Measurements from ENCODE around the gene ACACB.

Gene ACACB

DNA sequence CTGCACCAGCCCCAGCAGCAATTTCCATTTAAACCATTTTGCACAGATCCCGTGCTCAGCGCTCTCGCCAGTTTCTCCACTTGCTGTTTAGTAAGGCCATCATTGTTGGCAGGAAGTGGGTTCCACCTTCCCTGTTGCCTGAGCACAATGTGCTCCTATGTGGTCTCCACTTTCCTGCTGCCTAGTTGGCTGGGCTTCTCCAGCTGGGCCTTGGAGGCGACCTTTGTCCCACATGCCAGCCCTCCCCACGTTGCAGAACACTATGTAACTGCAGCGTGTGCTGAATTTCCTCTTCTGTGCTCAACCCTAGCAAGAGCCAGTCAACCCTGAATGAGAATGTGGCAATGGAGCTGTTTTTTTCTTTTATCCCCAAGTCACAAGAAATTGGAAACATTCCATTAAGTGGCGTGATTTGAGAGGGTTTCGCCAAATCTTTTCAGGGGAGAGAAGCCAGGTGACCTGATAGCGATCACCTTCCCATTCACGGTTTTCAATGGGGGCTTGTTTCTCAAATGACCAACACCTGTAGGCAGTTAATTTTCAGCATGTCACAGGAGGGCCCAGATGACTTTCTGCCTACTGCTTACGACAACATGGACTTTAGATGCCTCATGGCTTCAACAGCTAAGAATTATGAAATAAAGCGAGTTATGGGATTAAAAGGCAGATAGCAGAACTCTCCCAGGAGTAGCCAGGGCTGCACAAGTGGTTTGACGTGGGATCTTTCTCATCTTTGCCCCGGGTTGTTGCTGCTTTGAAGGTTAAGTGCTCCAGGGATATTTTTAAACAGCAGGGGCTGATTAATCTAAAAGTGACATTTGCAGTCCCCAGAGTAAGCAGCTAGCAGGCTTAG lies at the start of gene ACACB:
ACACB (plus strand) TSS at position 830 of the 853 bp plus-strand sequence. CDS start 22,819 bp downstream, outside the sequence.
- no peak for DNase-seq (ENCODE audit: low read depth in 2 of 3, low spot score in 1 of 3)

DNA sequence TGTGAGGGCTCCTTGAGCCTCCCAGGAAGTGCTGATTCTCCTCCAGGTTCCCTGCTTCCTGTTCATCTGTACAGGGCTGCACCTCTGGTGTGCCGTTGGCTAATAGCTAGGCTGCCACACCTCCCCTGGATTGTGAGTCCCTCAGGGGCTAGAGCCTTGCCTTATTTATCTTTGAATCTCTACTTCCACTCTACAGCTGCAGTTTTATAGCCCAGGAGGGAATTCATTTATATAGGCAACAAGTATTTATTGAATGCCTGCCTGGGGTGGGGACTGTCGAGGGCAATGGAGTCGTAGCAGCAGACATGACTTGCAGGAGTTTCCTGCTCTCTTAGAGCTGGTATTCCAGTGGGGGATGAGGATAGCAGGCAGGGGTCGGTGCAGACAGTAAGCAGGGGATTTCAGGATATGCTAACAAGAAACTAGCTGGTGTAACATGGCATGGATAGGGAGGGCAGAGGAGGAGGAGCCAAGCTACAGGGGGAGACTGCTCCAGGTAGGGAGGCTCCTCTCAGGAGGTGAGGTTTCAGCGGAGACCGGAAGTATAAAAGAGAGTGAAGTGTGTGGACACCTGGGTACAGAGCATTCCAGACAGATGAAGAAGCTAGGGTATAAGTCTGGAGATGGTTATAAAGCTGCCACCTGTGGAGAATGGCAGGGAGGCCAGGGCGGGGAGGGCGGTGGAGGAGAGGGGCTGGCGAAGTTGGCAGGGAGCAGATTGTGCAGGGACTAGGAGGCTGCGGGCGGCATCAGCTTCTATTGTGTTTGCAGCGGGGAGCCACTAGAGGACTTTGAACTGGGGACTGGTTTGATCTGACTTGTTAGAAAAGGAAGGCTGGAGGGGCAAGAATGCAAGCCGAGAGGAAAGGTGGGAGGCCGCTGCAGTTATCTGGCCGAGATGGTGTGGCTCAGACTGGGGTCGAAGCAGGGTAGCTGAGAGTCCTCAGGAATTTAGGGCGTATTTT lies 46.8 kb upstream of the ACACB start:
- DNase-seq (ENCODE audit: low read depth in 2 of 3, low spot score in 1 of 3): no peak

DNA sequence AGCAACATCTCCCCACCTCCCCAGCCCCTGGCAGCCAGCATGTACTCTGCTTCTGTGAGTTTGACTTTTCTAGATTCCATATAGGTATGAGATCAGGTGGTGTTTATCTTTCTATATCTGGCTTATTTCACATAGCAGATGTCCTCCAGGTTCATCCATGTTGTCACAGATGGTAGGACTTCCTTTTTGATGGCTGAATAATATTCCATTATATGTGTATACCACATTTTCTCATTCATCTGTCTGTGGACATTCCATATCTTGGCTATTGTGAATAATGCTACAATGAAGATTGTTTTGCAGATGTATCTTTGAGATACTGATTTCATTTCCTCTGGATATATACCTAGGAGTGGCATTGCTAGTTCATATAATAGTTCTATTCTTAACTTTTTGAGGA lies 41.5 kb upstream of the ACACB start:
- no peak for DNase-seq (ENCODE audit: low read depth in 2 of 3, low spot score in 1 of 3)

GRCh38 chr12:109082751-109083150 lies 33.6 kb upstream of the ACACB start:
- DNase-seq (ENCODE audit: low read depth in 2 of 3, low spot score in 1 of 3): no peak

GRCh38 chr12:109084425-109084824 lies 32.0 kb upstream of the ACACB start:
- no peak for DNase-seq (ENCODE audit: low read depth in 2 of 3, low spot score in 1 of 3)

DNA sequence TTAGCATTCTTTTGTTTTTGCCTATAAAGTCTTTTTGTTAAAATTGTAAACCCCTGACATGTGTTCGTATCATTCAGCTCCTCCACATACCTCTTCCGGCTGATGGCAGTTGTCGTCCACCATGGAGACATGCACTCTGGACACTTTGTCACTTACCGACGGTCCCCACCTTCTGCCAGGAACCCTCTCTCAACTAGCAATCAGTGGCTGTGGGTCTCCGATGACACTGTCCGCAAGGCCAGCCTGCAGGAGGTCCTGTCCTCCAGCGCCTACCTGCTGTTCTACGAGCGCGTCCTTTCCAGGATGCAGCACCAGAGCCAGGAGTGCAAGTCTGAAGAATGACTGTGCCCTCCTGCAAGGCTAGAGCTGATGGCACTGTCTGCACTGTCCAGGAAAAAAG lies 30.8 kb upstream of the ACACB start:
- no peak for DNase-seq (ENCODE audit: low read depth in 2 of 3, low spot score in 1 of 3)

GRCh38 chr12:109087250-109087649 lies 29.1 kb upstream of the ACACB start:
- DNase-seq (ENCODE audit: low read depth in 2 of 3, low spot score in 1 of 3): no peak

- no peak for DNase-seq (ENCODE audit: low read depth in 2 of 3, low spot score in 1 of 3)
Measured at GRCh38 chr12:109088818-109089217, 27.6 kb upstream of the ACACB start.

- no peak for DNase-seq (ENCODE audit: low read depth in 2 of 3, low spot score in 1 of 3)
Measured at GRCh38 chr12:109089683-109090082, 26.7 kb upstream of the ACACB start.

DNA sequence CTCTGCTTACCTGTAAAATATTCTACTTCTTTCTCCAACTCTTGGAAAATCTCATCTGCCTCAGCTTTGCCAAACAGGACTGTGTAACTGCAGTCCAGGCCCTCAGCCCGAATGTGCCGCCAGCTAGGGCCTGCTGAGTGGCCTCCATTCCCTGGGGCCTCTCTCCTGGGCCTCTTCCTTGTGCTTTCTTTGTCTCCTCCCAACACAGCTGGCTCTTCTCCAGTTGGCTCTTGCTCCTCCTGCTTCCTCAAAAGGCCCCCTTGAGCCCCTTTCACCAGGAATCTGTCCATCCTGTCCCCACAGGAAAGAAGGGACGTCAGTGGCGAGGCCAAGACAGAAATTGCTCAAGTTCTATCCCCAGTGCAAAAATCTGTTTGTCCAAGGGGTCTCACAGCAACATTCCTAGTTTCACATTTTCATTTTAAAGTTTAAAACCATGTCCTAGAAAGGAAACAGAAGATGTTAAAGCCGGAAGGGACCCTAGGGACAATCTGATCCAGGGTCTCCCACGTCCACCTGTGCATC lies 23.8 kb upstream of the ACACB start:
- DNase-seq (ENCODE audit: low read depth in 2 of 3, low spot score in 1 of 3): no peak

DNA sequence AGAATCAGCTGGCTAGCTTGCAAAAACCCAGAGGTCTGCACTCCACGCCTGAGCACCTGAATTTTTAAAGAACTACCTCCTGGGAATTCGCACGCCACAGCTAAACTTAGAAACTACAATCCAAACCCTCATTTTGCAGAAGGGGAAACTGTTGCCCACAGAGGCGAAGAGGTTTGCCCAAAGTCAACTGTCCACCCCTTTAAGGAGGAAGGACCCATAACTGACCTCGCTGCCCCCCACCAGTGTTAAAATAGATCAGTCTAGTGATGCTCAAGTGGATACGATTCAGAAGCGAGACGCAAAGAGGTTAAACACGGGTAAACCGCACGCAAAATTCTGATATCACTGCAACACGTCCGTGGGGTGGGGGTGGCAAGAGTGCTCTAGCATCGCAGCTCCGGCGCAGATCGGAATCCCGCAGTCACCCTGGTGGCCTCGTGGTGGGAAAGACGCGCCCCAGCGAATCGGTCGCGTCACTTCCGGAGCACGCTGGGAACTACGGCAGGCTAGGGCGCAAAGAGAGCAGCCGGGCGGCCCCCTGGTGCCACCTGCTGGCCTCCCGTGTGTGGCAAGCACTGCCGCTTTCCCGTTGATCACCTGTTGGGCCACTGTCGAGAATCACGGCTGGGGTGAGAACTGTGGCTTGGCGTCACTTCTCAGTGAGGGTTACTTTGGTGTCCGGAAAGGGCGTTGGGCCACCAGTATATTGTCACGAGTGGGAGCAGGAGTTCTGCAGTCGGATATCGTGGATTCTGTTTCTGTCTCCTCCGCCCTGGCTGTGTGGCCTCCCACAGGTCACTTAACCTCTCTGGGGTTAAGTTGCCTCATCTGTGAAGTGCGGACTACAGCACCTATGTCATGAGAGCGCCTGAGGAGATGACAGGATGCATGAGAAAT lies 23.1 kb upstream of the ACACB start, which contains the start of gene ALKBH2:
ALKBH2 (minus strand) TSS at position 451 of the 897 bp plus-strand sequence. CDS start 686 bp downstream, outside the sequence.
- peak; percentile 89 to 92 (median 90) for DNase-seq (ENCODE audit: low read depth in 2 of 3, low spot score in 1 of 3)

- DNase-seq (ENCODE audit: low read depth in 2 of 3, low spot score in 1 of 3): no peak
Measured at GRCh38 chr12:109097140-109097434, 19.3 kb upstream of the ACACB start.

DNA sequence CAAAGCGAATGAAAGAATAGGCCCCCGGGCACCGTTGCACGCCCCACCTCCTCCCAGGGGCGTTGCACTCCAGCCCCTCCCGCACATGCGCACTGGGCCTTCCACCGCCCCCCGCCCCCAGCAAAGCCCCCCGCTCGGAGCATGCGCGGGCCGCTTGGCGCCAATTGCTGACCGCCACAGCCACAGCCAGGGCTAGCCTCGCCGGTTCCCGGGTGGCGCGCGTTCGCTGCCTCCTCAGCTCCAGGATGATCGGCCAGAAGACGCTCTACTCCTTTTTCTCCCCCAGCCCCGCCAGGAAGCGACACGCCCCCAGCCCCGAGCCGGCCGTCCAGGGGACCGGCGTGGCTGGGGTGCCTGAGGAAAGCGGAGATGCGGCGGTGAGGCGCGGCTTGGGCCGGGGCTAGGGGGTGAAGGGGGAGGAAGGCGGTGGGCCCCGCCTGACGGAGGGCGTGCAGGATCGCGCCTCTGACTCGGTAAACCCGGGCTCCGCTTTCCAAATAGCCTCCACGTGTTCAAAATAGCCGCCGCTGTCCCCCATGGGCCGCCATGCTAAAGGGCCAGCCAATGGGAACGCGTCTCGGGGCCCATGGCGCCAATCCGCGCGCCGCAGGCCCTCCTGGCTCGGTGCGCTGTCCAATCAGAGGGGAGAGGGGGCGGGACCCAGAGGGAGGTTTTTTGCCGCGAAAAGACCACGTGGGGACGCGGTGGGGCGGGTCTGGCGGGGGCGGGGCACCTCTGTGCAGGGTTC lies 18.8 kb upstream of the ACACB start, which contains the start of gene UNG:
UNG (plus strand) TSS at position 163 of the 748 bp plus-strand sequence; CDS start at position 246, 83 bp downstream.
- DNase-seq (ENCODE audit: low read depth in 2 of 3, low spot score in 1 of 3): peak; percentile 95 to 96 (median 96)

DNA sequence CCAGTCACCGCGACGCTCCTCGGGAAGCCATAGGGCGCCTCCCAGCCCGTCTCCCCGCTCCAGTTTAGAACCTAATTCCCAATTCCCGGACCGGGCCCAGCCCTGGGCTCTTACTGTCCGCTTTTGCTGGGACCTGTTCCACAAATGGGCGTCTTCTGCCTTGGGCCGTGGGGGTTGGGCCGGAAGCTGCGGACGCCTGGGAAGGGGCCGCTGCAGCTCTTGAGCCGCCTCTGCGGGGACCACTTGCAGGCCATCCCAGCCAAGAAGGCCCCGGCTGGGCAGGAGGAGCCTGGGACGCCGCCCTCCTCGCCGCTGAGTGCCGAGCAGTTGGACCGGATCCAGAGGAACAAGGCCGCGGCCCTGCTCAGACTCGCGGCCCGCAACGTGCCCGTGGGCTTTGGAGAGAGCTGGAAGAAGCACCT lies 18.2 kb upstream of the ACACB start:
- DNase-seq (ENCODE audit: low read depth in 2 of 3, low spot score in 1 of 3): no peak

- no peak for DNase-seq (ENCODE audit: low read depth in 2 of 3, low spot score in 1 of 3)
Measured at GRCh38 chr12:109098651-109099050, 17.7 kb upstream of the ACACB start.

- no peak for DNase-seq (ENCODE audit: low read depth in 2 of 3, low spot score in 1 of 3)
Measured at GRCh38 chr12:109099431-109100020, 16.9 kb upstream of the ACACB start.

DNA sequence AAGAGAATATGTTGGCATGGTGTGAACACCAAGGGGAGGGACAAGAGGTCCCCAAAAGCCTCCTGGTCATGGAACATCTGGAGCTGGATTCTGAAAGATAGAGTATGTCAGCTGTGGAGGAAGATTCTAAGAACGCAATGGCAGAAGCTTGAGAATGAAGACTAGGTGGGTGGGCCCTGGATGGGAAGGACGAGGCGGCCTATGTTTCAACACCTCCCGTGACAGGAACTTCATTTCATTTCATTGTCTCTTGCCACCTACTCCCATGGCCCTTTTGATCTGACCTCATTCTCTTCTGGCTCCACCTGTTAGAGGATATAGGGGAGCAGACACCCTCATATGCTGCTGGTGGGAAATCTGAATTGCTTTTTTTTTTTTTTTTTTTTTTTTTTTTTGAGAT lies 15.6 kb upstream of the ACACB start:
- DNase-seq (ENCODE audit: low read depth in 2 of 3, low spot score in 1 of 3): no peak

DNA sequence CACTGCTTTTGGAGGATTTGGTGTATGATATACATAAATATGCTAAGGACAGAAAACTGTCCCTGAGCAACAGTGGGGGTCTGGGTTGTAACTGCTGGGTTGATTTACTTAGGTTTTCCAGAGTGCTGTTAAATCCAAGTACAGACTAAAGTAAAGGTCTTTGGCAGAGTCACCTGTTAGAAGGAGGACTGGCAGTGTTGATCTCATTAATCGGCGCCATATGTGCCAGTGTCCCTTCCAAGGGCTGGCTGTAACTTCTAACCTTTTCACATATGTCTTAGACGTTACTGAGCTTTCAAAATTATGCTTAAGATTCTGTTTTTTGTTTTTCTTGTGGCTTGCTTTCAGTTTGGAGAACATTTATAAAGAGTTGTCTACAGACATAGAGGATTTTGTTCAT lies 13.9 kb upstream of the ACACB start:
- DNase-seq (ENCODE audit: low read depth in 2 of 3, low spot score in 1 of 3): no peak

DNA sequence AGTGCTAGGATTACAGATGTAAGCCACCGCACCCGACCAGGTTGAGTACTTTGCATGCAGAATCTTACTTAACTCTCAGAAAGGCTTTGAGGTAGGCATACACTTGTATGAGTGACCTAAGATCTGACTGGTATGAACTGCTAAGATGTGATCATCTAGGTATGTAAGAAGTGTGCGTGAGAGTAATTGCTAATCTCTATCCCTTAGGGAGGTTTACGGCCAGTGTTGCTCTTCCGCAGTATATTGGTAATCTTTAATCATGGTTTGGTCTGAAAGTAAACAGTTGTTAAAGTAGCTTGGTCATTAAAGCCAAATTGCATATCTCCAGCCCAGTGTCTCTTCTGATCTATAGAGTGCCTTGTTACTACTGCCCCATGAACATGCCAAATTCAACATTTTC lies 11.2 kb upstream of the ACACB start:
- no peak for DNase-seq (ENCODE audit: low read depth in 2 of 3, low spot score in 1 of 3)

Data from stimulated activated CD4-positive, alpha-beta T cell treated with anti-CD3 and anti-CD28 coated beads, Interleukin-12 subunit alpha, Interleukin-12 subunit beta, amount 100 ng/mL, for 48 hours (primary cell).